Activated CD4-positive, alpha-beta T cell treated with anti-CD3 and anti-CD28 coated beads for 36 hours (primary cell): ENCODE results near the gene HSPA1L. TPM values are rescaled to one million over a fixed set of nuclear protein-coding genes. Genes with fewer than 3 reads are reported as not detected.
A peak's percentile ranks its signal among the peaks of the same experiment; 100 is the strongest.
"Not testable (repeated sequence)": the region's sequence is repeated elsewhere in the genome, so short reads cannot be mapped to it uniquely, and the experiment has no call there.

Experiments
- ATAC-seq: fragments of 200-7000 bp; cut with Tn5 transposase; one replicate; pipeline ENCODE4 v1.10.0; 2021; ENCODE audit warnings: mild to moderate bottlenecking, moderate library complexity
- CTCF ChIA-PET: fragments of 350-600 bp; sonication (Branson Sonifier 250); formaldehyde crosslinking; loops from one replicate; lab custom pipeline; 2021; ENCODE audit warnings: antibody characterized with exemption; lab: Charles Lee
- POLR2A ChIA-PET: fragments of 350-600 bp; sonication (Branson Sonifier 250); formaldehyde crosslinking; loops from one replicate; lab custom pipeline; 2021; ENCODE audit warnings: antibody characterized with exemption, inconsistent platforms; lab: Charles Lee
- DNase-seq: peaks from one replicate; pipeline ENCODE4 v3.0.0-alpha.2; 2020
- H3K27ac Mint-ChIP-seq: one replicate; pipeline ENCODE4 v1.8.0; 2021; ENCODE audit warnings: mixed read lengths
- H3K27me3 Mint-ChIP-seq: one replicate; pipeline ENCODE4 v1.8.0; 2021; ENCODE audit warnings: mixed read lengths
- H3K36me3 Mint-ChIP-seq: one replicate; pipeline ENCODE4 v1.8.0; 2021; ENCODE audit warnings: low read depth, mixed read lengths
- H3K4me1 Mint-ChIP-seq: one replicate; pipeline ENCODE4 v1.8.0; 2021; ENCODE audit warnings: mixed read lengths
- H3K4me3 Mint-ChIP-seq: one replicate; pipeline ENCODE4 v1.8.0; 2021; ENCODE audit warnings: mild to moderate bottlenecking, moderate library complexity, mixed read lengths
- H3K9me3 Mint-ChIP-seq: one replicate; pipeline ENCODE4 v1.8.0; 2021; ENCODE audit warnings: low read depth, mixed read lengths
- intact Hi-C, 2 experiments: fragments of 100-400 bp; cut with DNase I in 1 of 2; cut with micrococcal nuclease in 1 of 2; formaldehyde crosslinking; loops; one replicate each; pipeline versions ENCODE4 v1.14.2 to v1.15.1; 2022 to 2024; cut with DNase I, micrococcal nuclease
- total RNA-seq, 2 experiments: library from RNA; stranded (reverse); gene quantifications; one replicate each; pipeline ENCODE4 v1.2.3, GENCODE V29; 2021

Gene HSPA1L
- total RNA-seq, 2 experiments from 2014 or later: 1.9 to 2.2 TPM

- H3K36me3 Mint-ChIP-seq, H3K27me3 Mint-ChIP-seq, H3K4me3 Mint-ChIP-seq, H3K27ac Mint-ChIP-seq, intact Hi-C loops, H3K9me3 Mint-ChIP-seq, ATAC-seq, POLR2A ChIA-PET, DNase-seq, CTCF ChIA-PET: not testable (repeated sequence)
- peaks cover 14% of the 10 kb centered on the region for H3K4me1 Mint-ChIP-seq
Observed at GRCh38 chr6:31857774-31858173, 42.7 kb upstream of the HSPA1L start.

- H3K27ac Mint-ChIP-seq, ATAC-seq, intact Hi-C loops, H3K27me3 Mint-ChIP-seq, H3K4me3 Mint-ChIP-seq, H3K36me3 Mint-ChIP-seq, H3K4me1 Mint-ChIP-seq, DNase-seq, H3K9me3 Mint-ChIP-seq: not testable (repeated sequence)
- POLR2A ChIA-PET: interaction anchor here (1.2 kb wide), 1 partner anchor 25 kb away, joined by 4 read pairs; the partner anchor contains the start of gene HSPA1B
- CTCF ChIA-PET: interaction anchor here (0.6 kb wide), 1 partner anchor 1101 kb away, joined by 3 read pairs; the partner anchor contains the start of gene HLA-DMA
Observed at GRCh38 chr6:31851980-31852718, 37.1 kb upstream of the HSPA1L start.

GRCh38 chr6:31851485-31851832 lies 36.4 kb upstream of the HSPA1L start:
- Mint-ChIP-seq H3K27me3 (no peaks in the 10 kb centered on the region), H3K4me3 (no peak overlapping the region), H3K4me1 (no peaks in the 10 kb centered on the region), H3K36me3 (no peaks in the 10 kb centered on the region), H3K9me3 (no peaks in the 10 kb centered on the region), H3K27ac (no peak overlapping the region)
- ChIA-PET CTCF (no interaction called here), POLR2A (interaction anchor here (1.2 kb wide), 1 partner anchor 24 kb away, joined by 4 read pairs; the partner anchor contains the start of gene HSPA1B)
- ATAC-seq (no peak), DNase-seq (no peak)
- intact Hi-C loops: no loop called here

GRCh38 chr6:31850765-31851484 lies 35.8 kb upstream of the HSPA1L start:
- ATAC-seq (no peak), DNase-seq (no peak)
- Mint-ChIP-seq H3K4me1 (no peaks in the 10 kb centered on the region), H3K9me3 (no peaks in the 10 kb centered on the region), H3K27ac (no peak overlapping the region), H3K4me3 (no peak overlapping the region), H3K36me3 (no peaks in the 10 kb centered on the region), H3K27me3 (no peaks in the 10 kb centered on the region)
- ChIA-PET POLR2A (no interaction called here), CTCF (no interaction called here)
- intact Hi-C loops: no loop called here

- no peaks in the 10 kb centered on the region for H3K9me3 Mint-ChIP-seq
- peaks cover 2% of the 10 kb centered on the region for H3K36me3 Mint-ChIP-seq
- no peak for ATAC-seq
- no peaks in the 10 kb centered on the region for H3K27me3 Mint-ChIP-seq
- no peak overlapping the region for H3K4me3 Mint-ChIP-seq
- ChIA-PET POLR2A (interaction anchor here (0.6 to 1.1 kb wide), 3 partner anchors 9 to 143 kb away, joined by 3 to 9 read pairs (median 3); no protein-coding TSS in a partner anchor), CTCF (interaction anchor here (2.2 kb wide), 1 partner anchor 9 kb away, joined by 6 read pairs; no protein-coding TSS in a partner anchor)
- DNase-seq: no peak
- intact Hi-C loops: no loop called here
- no peaks in the 10 kb centered on the region for H3K4me1 Mint-ChIP-seq
- H3K27ac Mint-ChIP-seq: no peak overlapping the region
Observed at GRCh38 chr6:31847276-31847978, 32.3 kb upstream of the HSPA1L start.

GRCh38 chr6:31844507-31844906 lies 29.4 kb upstream of the HSPA1L start:
- Mint-ChIP-seq H3K4me3 (no peak overlapping the region), H3K4me1 (peaks cover 2% of the 10 kb centered on the region), H3K36me3 (peaks cover 19% of the 10 kb centered on the region), H3K27me3 (no peaks in the 10 kb centered on the region), H3K27ac (no peak overlapping the region), H3K9me3 (no peaks in the 10 kb centered on the region)
- no peak for ATAC-seq
- ChIA-PET POLR2A (no interaction called here), CTCF (interaction anchor here (0.6 to 0.7 kb wide), 4 partner anchors 18 to 274 kb away, joined by 3 to 4 read pairs (median 3); partner anchors contain the start of genes MSH5 and NEU1)
- intact Hi-C loops: no loop called here
- no peak for DNase-seq

GRCh38 chr6:31842053-31842452 lies 27.0 kb upstream of the HSPA1L start:
- CTCF ChIA-PET: no interaction called here
- ATAC-seq: no peak

GRCh38 chr6:31839779-31840126 lies 24.7 kb upstream of the HSPA1L start:
- ChIA-PET POLR2A (interaction anchor here (0.6 to 1.1 kb wide), 2 partner anchors 70 to 246 kb away, joined by 3 to 4 read pairs; no protein-coding TSS in a partner anchor), CTCF (interaction anchor here (0.6 to 1.7 kb wide), 4 partner anchors 10 to 167 kb away, joined by 3 to 4 read pairs (median 4); partner anchors contain the start of gene HSPA1B)
- ATAC-seq, H3K27me3 Mint-ChIP-seq, H3K4me3 Mint-ChIP-seq, H3K9me3 Mint-ChIP-seq, intact Hi-C loops, DNase-seq: not testable (repeated sequence)
- Mint-ChIP-seq H3K36me3 (peaks cover 60% of the 10 kb centered on the region), H3K27ac (peak overlapping the region; percentile 67), H3K4me1 (peaks cover 28% of the 10 kb centered on the region)

More at GRCh38 chr6:31842053-31842452, 27.0 kb upstream of the HSPA1L start:
- no peak overlapping the region for H3K27ac Mint-ChIP-seq
- no peaks in the 10 kb centered on the region for H3K9me3 Mint-ChIP-seq
- H3K4me3 Mint-ChIP-seq: no peak overlapping the region
- POLR2A ChIA-PET: no interaction called here
- no peaks in the 10 kb centered on the region for H3K27me3 Mint-ChIP-seq
- peaks cover 20% of the 10 kb centered on the region for H3K4me1 Mint-ChIP-seq
- DNase-seq: no peak
- H3K36me3 Mint-ChIP-seq: peaks cover 41% of the 10 kb centered on the region
- intact Hi-C loops: no loop called here

GRCh38 chr6:31838968-31839367 lies 23.9 kb upstream of the HSPA1L start:
- ChIA-PET CTCF (interaction anchor here (0.7 to 1.7 kb wide), 5 partner anchors 9 to 113 kb away, joined by 3 to 6 read pairs (median 4); partner anchors contain the start of gene HSPA1B), POLR2A (interaction anchor here (0.6 to 1.1 kb wide), 3 partner anchors 10 to 69 kb away, joined by 3 to 4 read pairs (median 3); no protein-coding TSS in a partner anchor)
- peak overlapping the region; percentile 67 for H3K27ac Mint-ChIP-seq
- H3K4me1 Mint-ChIP-seq: peaks cover 28% of the 10 kb centered on the region
- peak overlapping the region; percentile 53 for H3K4me3 Mint-ChIP-seq
- intact Hi-C loops: no loop called here
- ATAC-seq (no peak), DNase-seq (no peak)
- H3K9me3 Mint-ChIP-seq: no peaks in the 10 kb centered on the region
- no peaks in the 10 kb centered on the region for H3K27me3 Mint-ChIP-seq
- H3K36me3 Mint-ChIP-seq: peaks cover 60% of the 10 kb centered on the region

GRCh38 chr6:31838114-31838553 lies 23.1 kb upstream of the HSPA1L start:
- CTCF ChIA-PET: interaction anchor here (0.7 to 2.4 kb wide), 5 partner anchors 9 to 54 kb away, joined by 3 to 6 read pairs (median 4); partner anchors contain the start of genes HSPA1B and LSM2
- H3K9me3 Mint-ChIP-seq, DNase-seq, ATAC-seq, H3K27me3 Mint-ChIP-seq, intact Hi-C loops: not testable (repeated sequence)
- POLR2A ChIA-PET: interaction anchor here (0.6 to 1.2 kb wide), 6 partner anchors 9 to 438 kb away, joined by 3 to 9 read pairs (median 4); partner anchors contain the start of gene NEU1
- peaks cover 60% of the 10 kb centered on the region for H3K36me3 Mint-ChIP-seq
- peaks cover 30% of the 10 kb centered on the region for H3K4me1 Mint-ChIP-seq
- peak overlapping the region; percentile 90 for H3K4me3 Mint-ChIP-seq
- peak overlapping the region; percentile 95 for H3K27ac Mint-ChIP-seq
